Activated CD4-positive, alpha-beta T cell treated with anti-CD3 and anti-CD28 coated beads, Interleukin-2, amount 10 ng/mL, durations not matched to agents 7 days and 5 days (primary cell): Measurements from ENCODE around the gene MACROD2. TPM values are rescaled to one million over a fixed set of nuclear protein-coding genes. Genes with fewer than 3 reads are reported as not detected.

Experiments used
- CTCF ChIA-PET: fragments of 350-600 bp; sonication (Branson Sonifier 250); formaldehyde crosslinking; loops from one replicate; lab custom pipeline; 2021; ENCODE audit warnings: antibody characterized with exemption; lab: Charles Lee
- POLR2A ChIA-PET: fragments of 350-600 bp; sonication (Branson Sonifier 250); formaldehyde crosslinking; loops from one replicate; lab custom pipeline; 2021; ENCODE audit warnings: antibody characterized with exemption; lab: Charles Lee
- DNase-seq: peaks from one replicate; pipeline ENCODE4 v3.0.0-alpha.2; 2020
- H3K27ac Mint-ChIP-seq: one replicate; pipeline ENCODE4 v1.8.0; 2021; ENCODE audit warnings: mild to moderate bottlenecking, moderate library complexity, mixed read lengths
- H3K27me3 Mint-ChIP-seq: one replicate; pipeline ENCODE4 v1.8.0; 2021; ENCODE audit warnings: mixed read lengths
- H3K36me3 Mint-ChIP-seq: one replicate; pipeline ENCODE4 v1.8.0; 2021; ENCODE audit warnings: low read depth, mixed read lengths
- H3K4me1 Mint-ChIP-seq: one replicate; pipeline ENCODE4 v1.8.0; 2021; ENCODE audit warnings: mixed read lengths
- H3K4me3 Mint-ChIP-seq: one replicate; pipeline ENCODE4 v1.8.0; 2021; ENCODE audit warnings: mild to moderate bottlenecking, moderate library complexity, mixed read lengths
- H3K9me3 Mint-ChIP-seq: one replicate; pipeline ENCODE4 v1.8.0; 2021; ENCODE audit warnings: mixed read lengths
- total RNA-seq, 2 experiments: library from RNA; stranded (reverse); gene quantifications; one replicate each; pipeline ENCODE4 v1.2.3, GENCODE V29; 2021

The MACROD2 gene
- total RNA-seq, 2 experiments from 2014 or later, result not detected

GRCh38 chr20:14832630-14833029 lies 837.3 kb downstream of the MACROD2 start:
- POLR2A ChIA-PET, result no interaction called here
- DNase-seq, result no peak
- H3K27me3 Mint-ChIP-seq, result no peaks in the 10 kb centered on the region
- CTCF ChIA-PET, result no interaction called here
- H3K27ac Mint-ChIP-seq, result no peak overlapping the region
- no peak overlapping the region for H3K4me3 Mint-ChIP-seq
- H3K9me3 Mint-ChIP-seq, result no peaks in the 10 kb centered on the region
- no peaks in the 10 kb centered on the region for H3K4me1 Mint-ChIP-seq
- H3K36me3 Mint-ChIP-seq, result no peaks in the 10 kb centered on the region

DNA sequence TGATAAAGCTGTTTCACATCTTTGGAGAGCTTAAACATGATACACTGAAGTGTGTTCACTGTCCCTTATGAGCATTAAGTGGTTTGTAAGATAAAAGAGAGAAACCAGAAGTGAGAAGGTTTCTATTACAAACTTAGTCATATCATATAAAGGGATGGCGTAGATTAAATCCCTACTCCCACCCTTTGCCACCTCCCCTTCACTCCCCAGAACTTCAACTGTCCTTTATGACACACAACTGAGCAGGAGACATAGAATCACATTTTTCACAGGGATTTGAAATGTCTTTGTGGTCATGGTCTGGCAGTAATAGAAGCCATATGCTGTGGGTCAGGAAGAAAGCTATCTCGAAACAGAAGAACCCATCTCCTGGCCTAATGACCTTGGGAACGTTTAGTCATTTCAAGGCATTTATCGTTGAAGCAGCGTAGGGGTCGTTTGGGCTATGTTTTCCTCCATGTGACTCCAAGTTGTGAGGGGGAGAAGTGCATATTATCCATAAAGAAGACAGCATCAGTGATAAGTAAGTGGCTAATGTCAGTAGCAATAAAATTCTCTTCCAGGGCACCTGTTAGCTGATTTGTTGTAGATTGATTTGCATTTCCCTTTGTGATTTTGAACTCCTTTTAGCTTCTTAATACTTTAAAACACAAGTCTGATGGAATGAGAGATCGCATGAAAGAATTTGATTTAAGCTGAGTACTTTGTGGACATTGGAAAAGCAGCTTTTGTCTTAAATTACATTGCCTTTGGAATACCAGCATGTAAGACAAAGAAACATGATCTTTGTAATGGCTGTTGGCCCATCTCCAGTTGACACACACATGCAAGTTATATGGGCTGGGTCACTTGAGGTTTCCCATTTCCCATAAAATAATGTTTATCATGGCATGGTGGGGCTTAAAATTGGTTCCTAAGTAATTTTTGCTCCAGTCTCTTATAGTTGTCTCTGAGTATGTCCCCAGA lies 843.6 kb downstream of the MACROD2 start:
- Mint-ChIP-seq H3K4me1 (no peaks in the 10 kb centered on the region), H3K36me3 (no peaks in the 10 kb centered on the region), H3K4me3 (no peak overlapping the region), H3K27ac (no peak overlapping the region), H3K9me3 (no peaks in the 10 kb centered on the region), H3K27me3 (no peaks in the 10 kb centered on the region)
- DNase-seq, result no peak
- ChIA-PET POLR2A (no interaction called here), CTCF (interaction anchor here (0.6 kb wide), 1 partner anchor 618 kb away, joined by 3 read pairs; no protein-coding TSS in a partner anchor)

DNA sequence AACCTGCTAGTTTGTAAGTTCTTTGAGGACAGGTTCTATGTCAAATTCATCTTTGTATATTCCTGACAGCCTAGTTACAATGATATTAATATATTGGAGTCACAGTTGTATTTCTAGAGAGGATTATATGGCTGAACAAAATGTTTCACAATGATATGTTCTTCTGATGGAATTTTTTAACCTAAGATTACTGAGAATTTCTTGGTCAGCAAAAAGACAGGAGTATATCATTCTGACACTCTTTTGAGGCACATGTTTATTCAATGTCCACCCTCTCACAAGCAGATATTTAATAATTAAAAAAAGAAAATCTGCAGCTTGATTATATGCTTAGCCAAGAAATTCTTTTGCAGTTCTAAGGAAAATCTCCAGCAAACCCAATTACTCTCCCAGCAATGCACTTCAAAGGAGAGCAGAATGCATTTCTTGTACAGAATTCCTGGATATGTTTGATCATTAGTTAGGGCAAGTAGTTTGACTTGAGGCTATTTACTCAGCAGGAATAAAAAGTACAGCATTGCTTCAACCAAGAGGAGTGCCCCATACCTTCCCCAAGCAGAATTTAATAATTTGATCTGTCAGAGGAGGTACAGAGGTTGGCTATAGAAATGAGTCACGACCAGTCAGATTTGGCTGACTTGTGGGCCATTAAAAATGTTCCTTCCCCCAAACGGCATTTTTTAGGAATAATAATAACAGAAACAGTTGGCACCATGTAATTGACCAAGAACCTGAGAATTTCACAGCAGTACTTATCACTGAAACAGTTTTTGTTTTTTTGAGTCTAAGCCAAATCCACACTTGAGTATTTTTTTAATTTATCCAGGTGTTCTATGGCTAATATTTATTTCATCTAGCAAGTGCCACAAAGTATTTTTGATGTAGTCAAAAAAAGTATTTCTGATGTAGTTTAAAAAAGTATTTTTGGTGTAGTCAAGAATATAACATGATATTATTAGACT lies 850.2 kb downstream of the MACROD2 start:
- ChIA-PET POLR2A (no interaction called here), CTCF (no interaction called here)
- no peak overlapping the region for H3K27ac Mint-ChIP-seq
- no peaks in the 10 kb centered on the region for H3K36me3 Mint-ChIP-seq
- no peak for DNase-seq
- no peaks in the 10 kb centered on the region for H3K4me1 Mint-ChIP-seq
- no peaks in the 10 kb centered on the region for H3K9me3 Mint-ChIP-seq
- no peaks in the 10 kb centered on the region for H3K27me3 Mint-ChIP-seq
- H3K4me3 Mint-ChIP-seq, result no peak overlapping the region

GRCh38 chr20:14848806-14849205 lies 853.5 kb downstream of the MACROD2 start:
- H3K27ac Mint-ChIP-seq, result no peak overlapping the region
- CTCF ChIA-PET, result no interaction called here

GRCh38 chr20:14853079-14853478 lies 857.8 kb downstream of the MACROD2 start:
- no peaks in the 10 kb centered on the region for H3K27me3 Mint-ChIP-seq
- H3K4me3 Mint-ChIP-seq, result no peak overlapping the region
- POLR2A ChIA-PET, result no interaction called here
- H3K27ac Mint-ChIP-seq, result no peak overlapping the region
- CTCF ChIA-PET, result no interaction called here
- no peaks in the 10 kb centered on the region for H3K4me1 Mint-ChIP-seq
- no peak for DNase-seq
- no peaks in the 10 kb centered on the region for H3K9me3 Mint-ChIP-seq
- no peaks in the 10 kb centered on the region for H3K36me3 Mint-ChIP-seq

More at GRCh38 chr20:14848806-14849205, 853.5 kb downstream of the MACROD2 start:
- Mint-ChIP-seq H3K36me3 (no peaks in the 10 kb centered on the region), H3K4me3 (no peak overlapping the region), H3K27me3 (no peaks in the 10 kb centered on the region), H3K4me1 (no peaks in the 10 kb centered on the region), H3K9me3 (no peaks in the 10 kb centered on the region)
- no peak for DNase-seq
- POLR2A ChIA-PET, result no interaction called here

- Mint-ChIP-seq H3K27ac (no peak overlapping the region), H3K36me3 (no peaks in the 10 kb centered on the region), H3K27me3 (no peaks in the 10 kb centered on the region), H3K9me3 (no peaks in the 10 kb centered on the region), H3K4me1 (no peaks in the 10 kb centered on the region), H3K4me3 (no peak overlapping the region)
- ChIA-PET CTCF (no interaction called here), POLR2A (no interaction called here)
- DNase-seq, result no peak
These were observed 859.9 kb downstream of the MACROD2 start for GRCh38 chr20:14855171-14855570.

GRCh38 chr20:14859627-14860026 lies 864.3 kb downstream of the MACROD2 start:
- ChIA-PET CTCF (no interaction called here), POLR2A (no interaction called here)
- Mint-ChIP-seq H3K9me3 (no peaks in the 10 kb centered on the region), H3K27me3 (no peaks in the 10 kb centered on the region), H3K4me3 (no peak overlapping the region), H3K4me1 (no peaks in the 10 kb centered on the region), H3K36me3 (no peaks in the 10 kb centered on the region), H3K27ac (no peak overlapping the region)
- no peak for DNase-seq

DNA sequence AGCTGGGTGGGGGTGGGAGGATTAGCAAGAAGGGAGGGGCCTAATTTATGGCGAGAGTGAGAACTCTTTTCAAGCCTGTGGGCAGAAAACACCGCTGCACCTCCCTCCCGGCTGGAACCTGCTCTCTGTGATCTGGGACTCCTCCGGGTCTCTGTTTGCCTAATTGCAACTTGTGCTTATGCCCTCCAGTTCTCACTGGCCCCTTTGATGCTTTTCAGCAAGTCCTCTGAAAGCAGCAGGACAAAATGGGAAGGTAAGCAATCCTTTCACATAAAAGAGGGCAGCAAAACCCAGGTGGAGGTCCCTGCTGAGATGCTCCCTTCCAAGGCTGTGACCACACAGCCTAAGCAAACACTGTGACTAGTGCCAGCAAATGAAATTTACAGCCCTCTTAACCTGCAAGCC lies 865.1 kb downstream of the MACROD2 start:
- H3K4me1 Mint-ChIP-seq, result no peaks in the 10 kb centered on the region
- no peak overlapping the region for H3K4me3 Mint-ChIP-seq
- H3K27me3 Mint-ChIP-seq, result no peaks in the 10 kb centered on the region
- ChIA-PET POLR2A (no interaction called here), CTCF (no interaction called here)
- no peak overlapping the region for H3K27ac Mint-ChIP-seq
- no peaks in the 10 kb centered on the region for H3K36me3 Mint-ChIP-seq
- H3K9me3 Mint-ChIP-seq, result no peaks in the 10 kb centered on the region
- DNase-seq, result no peak

DNA sequence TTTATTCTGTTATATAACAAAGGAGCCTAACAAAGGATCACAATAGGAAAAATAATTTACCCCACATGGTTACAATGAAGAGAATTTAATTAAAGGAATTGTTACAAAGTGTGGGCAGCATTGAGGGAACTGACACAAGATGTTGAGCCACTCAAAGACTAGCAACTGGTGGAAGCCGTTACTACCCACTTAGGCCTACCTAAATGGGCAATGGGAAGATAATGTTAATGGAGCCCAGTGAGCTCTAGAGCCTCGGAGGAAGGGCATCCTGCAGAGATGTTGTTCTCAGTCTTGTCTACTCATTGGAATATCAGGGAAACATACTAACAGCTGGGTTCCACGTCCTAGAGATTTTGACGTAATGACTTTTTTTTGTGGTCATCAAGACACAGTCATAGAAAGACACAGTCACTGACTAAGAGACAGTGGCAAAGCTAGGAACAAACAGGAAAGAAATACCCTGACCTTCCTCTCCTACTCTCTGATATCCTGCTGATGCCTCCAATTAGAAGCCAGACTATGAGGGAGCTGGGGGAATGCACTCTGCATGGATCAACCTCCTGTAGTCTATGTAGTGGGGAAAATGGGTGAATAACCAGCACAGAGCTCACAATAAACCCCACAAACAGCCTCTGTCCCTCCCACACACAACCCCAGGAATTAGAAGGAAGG lies 865.8 kb downstream of the MACROD2 start:
- H3K27me3 Mint-ChIP-seq, result no peaks in the 10 kb centered on the region
- CTCF ChIA-PET, result no interaction called here

DNA sequence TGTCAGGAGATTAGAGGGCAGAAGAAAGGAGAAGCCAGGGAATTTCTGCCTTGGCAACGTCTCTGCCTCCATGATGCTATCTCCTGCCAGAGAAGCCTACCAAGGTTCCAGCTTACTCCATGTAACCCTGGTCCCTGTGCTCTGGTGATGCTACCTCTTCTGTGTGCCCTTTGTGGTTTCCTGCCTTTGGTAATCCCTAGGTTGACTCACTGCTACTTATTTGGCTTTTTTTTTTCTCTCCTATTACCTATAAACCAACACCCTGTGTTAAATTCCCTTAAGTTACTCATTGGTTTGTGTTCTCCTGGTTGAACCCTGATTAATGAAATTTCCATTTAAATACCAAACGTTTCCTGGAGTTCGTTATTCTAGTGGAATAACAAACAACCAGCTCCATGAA lies 869.9 kb downstream of the MACROD2 start:
- Mint-ChIP-seq H3K9me3 (peaks cover 4% of the 10 kb centered on the region), H3K36me3 (no peaks in the 10 kb centered on the region), H3K27ac (no peak overlapping the region), H3K4me3 (no peak overlapping the region), H3K4me1 (no peaks in the 10 kb centered on the region), H3K27me3 (no peaks in the 10 kb centered on the region)
- no peak for DNase-seq
- ChIA-PET POLR2A (no interaction called here), CTCF (no interaction called here)

More for the DNA sequence above, 865.8 kb downstream of the MACROD2 start:
- Mint-ChIP-seq H3K36me3 (no peaks in the 10 kb centered on the region), H3K9me3 (no peaks in the 10 kb centered on the region), H3K4me1 (no peaks in the 10 kb centered on the region), H3K4me3 (no peak overlapping the region), H3K27ac (no peak overlapping the region)
- DNase-seq, result no peak
- POLR2A ChIA-PET, result no interaction called here

GRCh38 chr20:14865731-14866130 lies 870.4 kb downstream of the MACROD2 start:
- CTCF ChIA-PET, result no interaction called here
- POLR2A ChIA-PET, result no interaction called here

GRCh38 chr20:14866841-14867514 lies 871.7 kb downstream of the MACROD2 start:
- H3K4me3 Mint-ChIP-seq, result no peak overlapping the region
- no peaks in the 10 kb centered on the region for H3K4me1 Mint-ChIP-seq
- CTCF ChIA-PET, result no interaction called here
- peaks cover 8% of the 10 kb centered on the region for H3K9me3 Mint-ChIP-seq
- no peak for DNase-seq
- no peak overlapping the region for H3K27ac Mint-ChIP-seq
- no peaks in the 10 kb centered on the region for H3K27me3 Mint-ChIP-seq
- POLR2A ChIA-PET, result no interaction called here
- H3K36me3 Mint-ChIP-seq, result no peaks in the 10 kb centered on the region

More at GRCh38 chr20:14865731-14866130, 870.4 kb downstream of the MACROD2 start:
- DNase-seq, result no peak
- H3K9me3 Mint-ChIP-seq, result peaks cover 4% of the 10 kb centered on the region
- H3K36me3 Mint-ChIP-seq, result no peaks in the 10 kb centered on the region
- no peak overlapping the region for H3K27ac Mint-ChIP-seq
- no peaks in the 10 kb centered on the region for H3K4me1 Mint-ChIP-seq
- H3K4me3 Mint-ChIP-seq, result no peak overlapping the region
- no peaks in the 10 kb centered on the region for H3K27me3 Mint-ChIP-seq
